HFFc6 (cell line): ENCODE results near the gene CCNF. TPM values are rescaled to one million over a fixed set of nuclear protein-coding genes. Genes with fewer than 3 reads are reported as not detected.
"Not testable (repeated sequence)": the region's sequence is repeated elsewhere in the genome, so short reads cannot be mapped to it uniquely, and the experiment has no call there.

ENCODE experiments used
- DNase-seq: peaks from one replicate; pipeline ENCODE4 v3.0.0-alpha.2; 2018
- H3K27ac Mint-ChIP-seq: 2 replicates; pipeline ENCODE4 v1.8.0; 2020; ENCODE audit warnings: mild to moderate bottlenecking, mixed read lengths
- H3K27me3 Mint-ChIP-seq: 2 replicates; pipeline ENCODE4 v1.8.0; 2021; ENCODE audit warnings: mild to moderate bottlenecking, moderate library complexity, mixed read lengths; ENCODE audit not compliant: insufficient read depth
- H3K36me3 Mint-ChIP-seq: 2 replicates; pipeline ENCODE4 v1.8.0; 2021; ENCODE audit warnings: low read depth, mixed read lengths
- H3K4me1 Mint-ChIP-seq: 2 replicates; pipeline ENCODE4 v1.8.0; 2020; ENCODE audit warnings: low read depth, mixed read lengths
- H3K4me3 Mint-ChIP-seq: 2 replicates; pipeline ENCODE4 v1.8.0; 2020; ENCODE audit warnings: mild to moderate bottlenecking, moderate library complexity, mixed read lengths
- H3K9me3 Mint-ChIP-seq: 2 replicates; pipeline ENCODE4 v1.8.0; 2020; ENCODE audit warnings: mild to moderate bottlenecking, mixed read lengths
- total RNA-seq, 6 experiments: library from RNA; stranded (reverse); fragmentation: NEBNext Ultra II Directional; extraction: Animal tissue kit (Norgen Biotek cat#: 25700); gene quantifications; 2 replicates in 1 of 6; 3 replicates in 5 of 6; pipeline ENCODE4 v1.2.3, GENCODE V29; 2021
- TF ChIP-seq, protein P1 (sequence below): fragments of 200-600 bp; sonication (generic); IDR thresholded peaks from 2 replicates; pipeline ENCODE4 v1.5.0; 2021; ENCODE audit warnings: antibody characterized with exemption, mild to moderate bottlenecking

The CCNF gene
- total RNA-seq, 6 experiments from 2014 or later: 10.9 to 22.3 (median 19.8) TPM

- Mint-ChIP-seq H3K4me1 (no peaks in the 10 kb centered on the region), H3K9me3 (no peaks in the 10 kb centered on the region), H3K27me3 (no peaks in the 10 kb centered on the region), H3K27ac (no peak overlapping the region), H3K4me3 (no peak overlapping the region), H3K36me3 (peaks cover 26% of the 10 kb centered on the region)
- TF ChIP-seq, protein P1, sequence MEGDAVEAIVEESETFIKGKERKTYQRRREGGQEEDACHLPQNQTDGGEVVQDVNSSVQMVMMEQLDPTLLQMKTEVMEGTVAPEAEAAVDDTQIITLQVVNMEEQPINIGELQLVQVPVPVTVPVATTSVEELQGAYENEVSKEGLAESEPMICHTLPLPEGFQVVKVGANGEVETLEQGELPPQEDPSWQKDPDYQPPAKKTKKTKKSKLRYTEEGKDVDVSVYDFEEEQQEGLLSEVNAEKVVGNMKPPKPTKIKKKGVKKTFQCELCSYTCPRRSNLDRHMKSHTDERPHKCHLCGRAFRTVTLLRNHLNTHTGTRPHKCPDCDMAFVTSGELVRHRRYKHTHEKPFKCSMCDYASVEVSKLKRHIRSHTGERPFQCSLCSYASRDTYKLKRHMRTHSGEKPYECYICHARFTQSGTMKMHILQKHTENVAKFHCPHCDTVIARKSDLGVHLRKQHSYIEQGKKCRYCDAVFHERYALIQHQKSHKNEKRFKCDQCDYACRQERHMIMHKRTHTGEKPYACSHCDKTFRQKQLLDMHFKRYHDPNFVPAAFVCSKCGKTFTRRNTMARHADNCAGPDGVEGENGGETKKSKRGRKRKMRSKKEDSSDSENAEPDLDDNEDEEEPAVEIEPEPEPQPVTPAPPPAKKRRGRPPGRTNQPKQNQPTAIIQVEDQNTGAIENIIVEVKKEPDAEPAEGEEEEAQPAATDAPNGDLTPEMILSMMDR: no peak
- DNase-seq: no peak
Observed at GRCh38 chr16:2437032-2437790, 8.0 kb downstream of the CCNF start.

- DNase-seq: no peak
- Mint-ChIP-seq H3K4me3 (no peak overlapping the region), H3K27me3 (peaks cover 1% of the 10 kb centered on the region; the same call in 1 of the 2 replicates), H3K4me1 (no peaks in the 10 kb centered on the region), H3K36me3 (peaks cover 25% of the 10 kb centered on the region), H3K27ac (no peak overlapping the region), H3K9me3 (no peaks in the 10 kb centered on the region)
- TF ChIP-seq, protein P1: no peak
Observed at GRCh38 chr16:2438121-2438520, 8.9 kb downstream of the CCNF start.

DNA sequence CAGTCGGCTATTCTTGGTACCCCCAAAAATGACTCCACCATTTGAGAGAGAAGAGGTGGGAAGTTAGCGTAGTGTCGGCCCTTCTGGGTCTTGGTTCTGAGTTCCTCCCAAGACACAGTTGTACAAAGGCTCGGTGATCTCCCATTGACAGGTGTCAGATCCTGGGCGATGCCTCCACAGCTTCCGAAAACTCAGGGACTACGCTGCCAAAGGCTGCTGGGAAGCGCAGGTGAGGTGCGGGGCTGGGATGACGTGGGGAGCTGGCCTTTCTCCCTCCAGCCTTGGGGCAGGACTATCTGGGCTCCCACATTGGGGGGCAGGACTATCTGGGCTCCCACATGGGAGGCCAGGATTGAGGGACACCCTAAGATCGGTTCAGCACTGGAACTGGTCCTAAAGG, 10.4 kb downstream of the CCNF start:
- TF ChIP-seq, protein P1: no peak
- no peak overlapping the region for H3K4me3 Mint-ChIP-seq
- H3K27ac Mint-ChIP-seq: no peak overlapping the region
- H3K36me3 Mint-ChIP-seq: peaks cover 20% of the 10 kb centered on the region
- H3K27me3 Mint-ChIP-seq: peaks cover 2% of the 10 kb centered on the region; the same call in 1 of the 2 replicates
- H3K4me1 Mint-ChIP-seq: no peaks in the 10 kb centered on the region
- no peaks in the 10 kb centered on the region for H3K9me3 Mint-ChIP-seq
- no peak for DNase-seq

GRCh38 chr16:2441143-2441804, 12.0 kb downstream of the CCNF start:
- H3K27me3 Mint-ChIP-seq, H3K4me3 Mint-ChIP-seq, H3K9me3 Mint-ChIP-seq, DNase-seq, H3K4me1 Mint-ChIP-seq: not testable (repeated sequence)
- Mint-ChIP-seq H3K36me3 (peaks cover 21% of the 10 kb centered on the region), H3K27ac (peak overlapping the region; percentile 37; the same call in 1 of the 2 replicates)

GRCh38 chr16:2443555-2443954, 14.3 kb downstream of the CCNF start:
- H3K27ac Mint-ChIP-seq: no peak overlapping the region
- H3K36me3 Mint-ChIP-seq: peaks cover 18% of the 10 kb centered on the region
- peaks cover 9% of the 10 kb centered on the region for H3K4me1 Mint-ChIP-seq
- TF ChIP-seq, protein P1: no peak
- H3K4me3 Mint-ChIP-seq: no peak overlapping the region
- peaks cover 4% of the 10 kb centered on the region; the same call in 1 of the 2 replicates for H3K27me3 Mint-ChIP-seq
- no peak for DNase-seq
- no peaks in the 10 kb centered on the region for H3K9me3 Mint-ChIP-seq
